ENCODE measurements around the gene BIRC5.

GRCh38 chr17:78197147-78197832 is 16.8 kb upstream of the BIRC5 start:
- TF ChIP-seq EP300 (IDR thresholded peaks at IDR 0.05; ENCODE audit: low read depth) (no peak), CTCF (IDR thresholded peaks at IDR 0.05) (no peak)
